ENCODE results near the gene PDGFA. TPM values are rescaled to one million over a fixed set of nuclear protein-coding genes. Genes with fewer than 3 reads are reported as not detected.

Gene PDGFA
- total RNA-seq, 4 donors from 2014 or later = 10.8 to 31.7 (median 26.0) TPM

GRCh38 chr7:561631-562373 lies 42.2 kb upstream of the PDGFA start:
- peak in 1 of 2 donors; percentile 33 for DNase-seq
- no peak for TF ChIP-seq CTCF (IDR thresholded peaks at IDR 0.05 in 4 of 5, conservative IDR thresholded peaks at IDR 0.05 in 1 of 5)
- TF ChIP-seq POLR2A (IDR thresholded peaks at IDR 0.05) = no peak
- intact Hi-C loops (cut with DNase I; ENCODE audit: low total_unique reads) (no loop called here), in situ Hi-C loops (cut with MboI; ENCODE audit: low sequenced_read_pairs in 4 of 4) (no loop called here)
- Histone ChIP-seq H3K27ac (peak overlapping the region in 3 of 4 donors; percentile 2 to 36 (median 18)), H3K27me3 (no peaks in the 10 kb centered on the region), H3K9me3 (no peaks in the 10 kb centered on the region), H3K4me1 (no peaks in the 10 kb centered on the region), H3K36me3 (no peaks in the 10 kb centered on the region), H3K4me3 (peak overlapping the region in 1 of 4 donors; percentile 6)
- peak; percentile 55 to 66 for ATAC-seq

GRCh38 chr7:560966-561630 lies 41.5 kb upstream of the PDGFA start:
- intact Hi-C loops (cut with DNase I; ENCODE audit: low total_unique reads) (no loop called here), in situ Hi-C loops (cut with MboI; ENCODE audit: low sequenced_read_pairs in 4 of 4) (no loop called here)
- Histone ChIP-seq H3K27ac (peak overlapping the region in 2 of 4 donors; percentile 18 to 36), H3K4me3 (peak overlapping the region in 1 of 4 donors; percentile 6), H3K4me1 (no peaks in the 10 kb centered on the region), H3K36me3 (no peaks in the 10 kb centered on the region), H3K9me3 (no peaks in the 10 kb centered on the region), H3K27me3 (no peaks in the 10 kb centered on the region)
- ATAC-seq (no peak), DNase-seq (no peak)
- peak in 1 of 5 experiments; percentile 17 for TF ChIP-seq CTCF (IDR thresholded peaks at IDR 0.05 in 4 of 5, conservative IDR thresholded peaks at IDR 0.05 in 1 of 5)
- TF ChIP-seq POLR2A (IDR thresholded peaks at IDR 0.05) = no peak

- TF ChIP-seq CTCF (IDR thresholded peaks at IDR 0.05 in 4 of 5, conservative IDR thresholded peaks at IDR 0.05 in 1 of 5) (no peak), POLR2A (IDR thresholded peaks at IDR 0.05) (no peak)
- in situ Hi-C loops (cut with MboI; ENCODE audit: low sequenced_read_pairs in 4 of 4) = no loop called here
- Histone ChIP-seq H3K4me1 (no peaks in the 10 kb centered on the region), H3K27ac (no peak overlapping the region), H3K27me3 (no peaks in the 10 kb centered on the region), H3K36me3 (no peaks in the 10 kb centered on the region), H3K9me3 (no peaks in the 10 kb centered on the region), H3K4me3 (no peak overlapping the region)
- intact Hi-C loops (cut with DNase I; ENCODE audit: low total_unique reads) = no loop called here
- no peak for DNase-seq
- no peak for ATAC-seq
Measured at GRCh38 chr7:559396-559705, 39.7 kb upstream of the PDGFA start.

GRCh38 chr7:557558-557881 lies 37.9 kb upstream of the PDGFA start:
- H3K27me3 ChIP-seq = no peaks in the 10 kb centered on the region
- H3K27ac ChIP-seq = no peak overlapping the region
- DNase-seq (no peak), ATAC-seq (peak in 1 of 2 donors; percentile 13)
- in situ Hi-C loops (cut with MboI; ENCODE audit: low sequenced_read_pairs in 4 of 4) (no loop called here), intact Hi-C loops (cut with DNase I; ENCODE audit: low total_unique reads) (no loop called here)
- no peaks in the 10 kb centered on the region for H3K36me3 ChIP-seq
- H3K4me1 ChIP-seq = no peaks in the 10 kb centered on the region
- TF ChIP-seq CTCF (IDR thresholded peaks at IDR 0.05 in 4 of 5, conservative IDR thresholded peaks at IDR 0.05 in 1 of 5) (no peak), POLR2A (IDR thresholded peaks at IDR 0.05) (no peak)
- no peak overlapping the region for H3K4me3 ChIP-seq
- no peaks in the 10 kb centered on the region for H3K9me3 ChIP-seq
